Activated T-cell treated with anti-CD3 and anti-CD28 coated beads, Interleukin-2, amount 50 U/mL, for 24 hours (primary cell): ENCODE measurements around the gene MEIS3.
"Not testable (repeated sequence)": the region's sequence is repeated elsewhere in the genome, so short reads cannot be mapped to it uniquely, and the experiment has no call there.

ENCODE experiments used
- DNase-seq: peaks from one replicate; pipeline ENCODE4 v3.0.0-alpha.2; 2020
- H3K27ac Mint-ChIP-seq: 2 replicates; pipeline ENCODE4 v1.8.0; 2020; ENCODE audit warnings: mild to moderate bottlenecking, mixed read lengths
- H3K27me3 Mint-ChIP-seq: 2 replicates; pipeline ENCODE4 v1.8.0; 2020; ENCODE audit warnings: mixed read lengths
- H3K36me3 Mint-ChIP-seq: 2 replicates; pipeline ENCODE4 v1.8.0; 2020; ENCODE audit warnings: low read depth, mixed read lengths
- H3K4me1 Mint-ChIP-seq: 2 replicates; pipeline ENCODE4 v1.8.0; 2020; ENCODE audit warnings: low read depth, mixed read lengths
- H3K4me3 Mint-ChIP-seq: 2 replicates; pipeline ENCODE4 v1.8.0; 2020; ENCODE audit warnings: mild to moderate bottlenecking, moderate library complexity, mixed read lengths
- H3K9me3 Mint-ChIP-seq: 2 replicates; pipeline ENCODE4 v1.8.0; 2020; ENCODE audit warnings: mixed read lengths

The MEIS3 gene

GRCh38 chr19:47390533-47391488, 28.5 kb downstream of the MEIS3 start:
- Mint-ChIP-seq H3K27ac (no peak overlapping the region), H3K4me3 (no peak overlapping the region), H3K36me3 (no peaks in the 10 kb centered on the region), H3K4me1 (peaks cover 4% of the 10 kb centered on the region), H3K27me3 (peaks cover 4% of the 10 kb centered on the region), H3K9me3 (no peaks in the 10 kb centered on the region)
- no peak for DNase-seq

GRCh38 chr19:47389150-47389556, 30.2 kb downstream of the MEIS3 start:
- Mint-ChIP-seq H3K27ac (no peak overlapping the region), H3K9me3 (no peaks in the 10 kb centered on the region), H3K4me3 (no peak overlapping the region), H3K27me3 (peaks cover 4% of the 10 kb centered on the region), H3K36me3 (no peaks in the 10 kb centered on the region), H3K4me1 (peaks cover 4% of the 10 kb centered on the region)
- no peak for DNase-seq

- H3K27ac Mint-ChIP-seq, DNase-seq, H3K9me3 Mint-ChIP-seq, H3K36me3 Mint-ChIP-seq, H3K27me3 Mint-ChIP-seq, H3K4me1 Mint-ChIP-seq, H3K4me3 Mint-ChIP-seq: not testable (repeated sequence)
Observed at GRCh38 chr19:47388721-47389120, 30.6 kb downstream of the MEIS3 start.

- not testable (repeated sequence) for H3K36me3 Mint-ChIP-seq, H3K27ac Mint-ChIP-seq, H3K4me3 Mint-ChIP-seq, H3K27me3 Mint-ChIP-seq, H3K9me3 Mint-ChIP-seq, DNase-seq
- peaks cover 11% of the 10 kb centered on the region for H3K4me1 Mint-ChIP-seq
Observed at GRCh38 chr19:47387623-47388022, 31.7 kb downstream of the MEIS3 start.

GRCh38 chr19:47386582-47386981, 32.7 kb downstream of the MEIS3 start:
- DNase-seq, H3K4me3 Mint-ChIP-seq, H3K9me3 Mint-ChIP-seq, H3K27ac Mint-ChIP-seq, H3K27me3 Mint-ChIP-seq: not testable (repeated sequence)
- peaks cover 15% of the 10 kb centered on the region for H3K36me3 Mint-ChIP-seq
- H3K4me1 Mint-ChIP-seq = peaks cover 13% of the 10 kb centered on the region

- H3K27me3 Mint-ChIP-seq, H3K27ac Mint-ChIP-seq, DNase-seq, H3K4me3 Mint-ChIP-seq, H3K9me3 Mint-ChIP-seq: not testable (repeated sequence)
- H3K36me3 Mint-ChIP-seq = peaks cover 35% of the 10 kb centered on the region
- H3K4me1 Mint-ChIP-seq = peaks cover 21% of the 10 kb centered on the region
Observed at GRCh38 chr19:47384533-47384932, 34.8 kb downstream of the MEIS3 start.

GRCh38 chr19:47383890-47384289, 35.4 kb downstream of the MEIS3 start:
- not testable (repeated sequence) for DNase-seq, H3K4me3 Mint-ChIP-seq, H3K27me3 Mint-ChIP-seq, H3K27ac Mint-ChIP-seq, H3K9me3 Mint-ChIP-seq
- H3K4me1 Mint-ChIP-seq = peaks cover 21% of the 10 kb centered on the region
- H3K36me3 Mint-ChIP-seq = peaks cover 41% of the 10 kb centered on the region

GRCh38 chr19:47381653-47382279, 37.6 kb downstream of the MEIS3 start:
- DNase-seq = no peak
- Mint-ChIP-seq H3K27me3 (no peaks in the 10 kb centered on the region), H3K4me3 (no peak overlapping the region), H3K27ac (peak overlapping the region; percentile 71), H3K4me1 (peaks cover 21% of the 10 kb centered on the region), H3K36me3 (peaks cover 60% of the 10 kb centered on the region), H3K9me3 (no peaks in the 10 kb centered on the region)

- no peak for DNase-seq
- H3K27me3 Mint-ChIP-seq = no peaks in the 10 kb centered on the region
- no peaks in the 10 kb centered on the region for H3K9me3 Mint-ChIP-seq
- H3K4me3 Mint-ChIP-seq = no peak overlapping the region
- peaks cover 21% of the 10 kb centered on the region for H3K4me1 Mint-ChIP-seq
- H3K27ac Mint-ChIP-seq = peak overlapping the region; percentile 71
- peaks cover 66% of the 10 kb centered on the region for H3K36me3 Mint-ChIP-seq
Observed at GRCh38 chr19:47381121-47381520, 38.2 kb downstream of the MEIS3 start.

GRCh38 chr19:47380559-47380958, 38.8 kb downstream of the MEIS3 start:
- peak overlapping the region; percentile 18 for H3K27ac Mint-ChIP-seq
- H3K4me1 Mint-ChIP-seq = peaks cover 21% of the 10 kb centered on the region
- H3K27me3 Mint-ChIP-seq = no peaks in the 10 kb centered on the region
- H3K4me3 Mint-ChIP-seq = no peak overlapping the region
- no peak for DNase-seq
- H3K9me3 Mint-ChIP-seq = no peaks in the 10 kb centered on the region
- peaks cover 72% of the 10 kb centered on the region for H3K36me3 Mint-ChIP-seq

- peaks cover 21% of the 10 kb centered on the region for H3K4me1 Mint-ChIP-seq
- no peak for DNase-seq
- H3K27me3 Mint-ChIP-seq = no peaks in the 10 kb centered on the region
- no peak overlapping the region for H3K27ac Mint-ChIP-seq
- no peaks in the 10 kb centered on the region for H3K9me3 Mint-ChIP-seq
- peaks cover 80% of the 10 kb centered on the region for H3K36me3 Mint-ChIP-seq
- H3K4me3 Mint-ChIP-seq = no peak overlapping the region
Observed at GRCh38 chr19:47379381-47379938, 39.9 kb downstream of the MEIS3 start.

- Mint-ChIP-seq H3K27me3 (no peaks in the 10 kb centered on the region), H3K4me1 (peaks cover 17% of the 10 kb centered on the region), H3K27ac (no peak overlapping the region), H3K9me3 (no peaks in the 10 kb centered on the region), H3K4me3 (no peak overlapping the region), H3K36me3 (peaks cover 89% of the 10 kb centered on the region)
- no peak for DNase-seq
Observed at GRCh38 chr19:47378246-47378645, 41.1 kb downstream of the MEIS3 start.

GRCh38 chr19:47377801-47378200, 41.5 kb downstream of the MEIS3 start:
- H3K4me3 Mint-ChIP-seq = no peak overlapping the region
- H3K4me1 Mint-ChIP-seq = peaks cover 14% of the 10 kb centered on the region
- no peaks in the 10 kb centered on the region for H3K9me3 Mint-ChIP-seq
- H3K27ac Mint-ChIP-seq = no peak overlapping the region
- no peaks in the 10 kb centered on the region for H3K27me3 Mint-ChIP-seq
- no peak for DNase-seq
- peaks cover 92% of the 10 kb centered on the region for H3K36me3 Mint-ChIP-seq

GRCh38 chr19:47377208-47377701, 42.1 kb downstream of the MEIS3 start:
- Mint-ChIP-seq H3K27ac (no peak overlapping the region), H3K9me3 (no peaks in the 10 kb centered on the region), H3K36me3 (peaks cover 90% of the 10 kb centered on the region), H3K4me1 (peaks cover 14% of the 10 kb centered on the region), H3K4me3 (no peak overlapping the region), H3K27me3 (no peaks in the 10 kb centered on the region)
- DNase-seq = no peak
